K562 (cell line): ENCODE results near the gene SLC15A1. TPM values are rescaled to one million over a fixed set of nuclear protein-coding genes. Genes with fewer than 3 reads are reported as not detected.

Experiments
- ATAC-seq: fragments of 200-7000 bp; cut with Tn5 transposase; 3 replicates; pipeline ENCODE4 v1.9.1; 2020; ENCODE audit warnings: moderate library complexity
- BruUV-seq: library from RNA; stranded (reverse); fragments of 400-500 nt; replicated peaks from 2 replicates; lab custom pipeline; 2021; lab: Mats Ljungman, UMichigan
- CTCF ChIA-PET: fragments of 300-600 bp; formaldehyde crosslinking; extraction: SDS; loops from one replicate; lab custom pipeline; 2021; ENCODE audit warnings: low intra/inter-chr PET ratio; lab: Yijun Ruan, JAX
- POLR2A ChIA-PET: fragments of 300-600, 350-650 bp; sonication (Branson Sonifier 250); formaldehyde crosslinking; extraction: SDS; loops from one replicate; lab custom pipeline; 2021; ENCODE audit warnings: antibody characterized with exemption, inconsistent platforms; lab: Yijun Ruan, JAX
- DNase-seq, 4 experiments: peaks; one replicate each; pipeline versions ENCODE4 v3.0.0 to v3.0.0-alpha.2; 2011 to 2018; ENCODE audit warnings: low spot score in 3 of 4, mixed read lengths in 3 of 4; ENCODE audit errors: extremely low read depth in 1 of 4
- FAIRE-seq: peaks from 2 replicates; lab custom pipeline; 2011; peaks lifted over from hg19 to GRCh38; lab: Jason Lieb, UNC
- H2AFZ ChIP-seq: 2 replicates; pipeline ENCODE4 v1.6.0; 2011; ENCODE audit warnings: low read depth, low read length, control low read depth, inconsistent platforms
- H3K27ac ChIP-seq: fragments of 200-600 bp; 3 replicates; pipeline ENCODE4 v1.8.0; 2011; ENCODE audit warnings: low read depth, mild to moderate bottlenecking, control low read depth, inconsistent platforms, low read length, moderate library complexity, mixed read lengths; ENCODE audit errors: extremely low read depth
- H3K27me3 ChIP-seq, 2 experiments: fragments of 300-600 bp in 1 of 2; 2 replicates in 1 of 2; 3 replicates in 1 of 2; pipeline versions ENCODE4 v1.6.0 to v1.8.0; 2011; ENCODE audit warnings: inconsistent platforms in 2 of 2, low read length in 2 of 2, mild to moderate bottlenecking in 1 of 2, mixed read lengths in 1 of 2, moderate library complexity in 1 of 2; ENCODE audit not compliant: control insufficient read depth in 2 of 2, insufficient read depth in 2 of 2
- H3K36me3 ChIP-seq: fragments of 300-600 bp; 3 replicates; pipeline ENCODE4 v1.8.0; 2011; ENCODE audit warnings: mild to moderate bottlenecking, low read length, inconsistent platforms; ENCODE audit not compliant: control insufficient read depth, insufficient read depth
- H3K4me1 ChIP-seq, 2 experiments: fragments of 200-600 bp in 1 of 2; replicated peaks in 1 of 2; 2 replicates in 1 of 2; 3 replicates in 1 of 2; pipeline versions ENCODE4 v1.5.1 to v1.8.0; 2011; ENCODE audit warnings: inconsistent platforms in 2 of 2, low read length in 2 of 2, mild to moderate bottlenecking in 1 of 2, mixed read lengths in 1 of 2, moderate library complexity in 1 of 2; ENCODE audit not compliant: control insufficient read depth in 2 of 2, insufficient read depth in 2 of 2
- H3K4me2 ChIP-seq: 2 replicates; pipeline ENCODE4 v1.6.1; 2011; ENCODE audit warnings: low read length, control low read depth, inconsistent platforms, mixed read lengths; ENCODE audit not compliant: insufficient read depth
- H3K4me3 ChIP-seq: fragments of 200-600 bp; sonication (generic), shearing (Covaris generic); 2 replicates; pipeline ENCODE4 v1.5.1; 2016; ENCODE audit warnings: control low read depth, inconsistent platforms
- H3K79me2 ChIP-seq: fragments of 200-600 bp; 3 replicates; pipeline ENCODE4 v1.8.0; 2011; ENCODE audit warnings: low read length, inconsistent platforms; ENCODE audit not compliant: control insufficient read depth, insufficient read depth
- H3K9ac ChIP-seq, 2 experiments: 2 replicates each; pipeline versions ENCODE4 v1.6.0 to v1.6.1; 2011; ENCODE audit warnings: low read depth in 2 of 2, low read length in 2 of 2, control low read depth in 1 of 2, inconsistent platforms in 1 of 2, mild to moderate bottlenecking in 1 of 2, mixed read lengths in 1 of 2; ENCODE audit not compliant: insufficient read depth in 1 of 2
- H3K9me1 ChIP-seq: one replicate; pipeline ENCODE4 v1.6.0; 2011; ENCODE audit warnings: inconsistent platforms, mild to moderate bottlenecking, low read length, moderate library complexity; ENCODE audit not compliant: control insufficient read depth, insufficient read depth
- H3K9me3 ChIP-seq: replicated peaks from 2 replicates; pipeline ENCODE4 v1.5.1; 2011; ENCODE audit warnings: low read depth, low read length, inconsistent platforms; ENCODE audit not compliant: control insufficient read depth, insufficient read depth
- H4K20me1 ChIP-seq: replicated peaks from 2 replicates; pipeline ENCODE4 v1.6.1; 2011; ENCODE audit warnings: low read length, inconsistent platforms, mixed read lengths; ENCODE audit not compliant: control insufficient read depth, insufficient read depth
- ARID1B ChIP-seq: fragments of 450-650 bp; IDR thresholded peaks from 2 replicates; pipeline ENCODE4 v1.6.1; 2016; ENCODE audit warnings: antibody characterized with exemption, mild to moderate bottlenecking, inconsistent platforms
- CBFA2T3 ChIP-seq: fragments of 450-650 bp; IDR thresholded peaks from 2 replicates; pipeline ENCODE4 v1.6.1; 2017
- DPF2 ChIP-seq: fragments of 450-650 bp; IDR thresholded peaks from 2 replicates; pipeline ENCODE4 v1.6.1; 2016
- FOXJ3 ChIP-seq: sonication (generic); formaldehyde crosslinking; IDR thresholded peaks from 2 replicates; pipeline ENCODE4 v1.4.0; 2020; ENCODE audit warnings: mild to moderate bottlenecking, missing genetic modification reagents
- NEUROD1 ChIP-seq: fragments of 150-350 bp; IDR thresholded peaks from 2 replicates; pipeline ENCODE4 v1.6.1; 2014; ENCODE audit warnings: borderline replicate concordance, low read length, low read depth; ENCODE audit not compliant: partially characterized antibody
- RB1 ChIP-seq: fragments of 450-650 bp; IDR thresholded peaks from 2 replicates; pipeline ENCODE4 v1.6.1; 2017; ENCODE audit warnings: low read depth, mild to moderate bottlenecking
- RNF2 ChIP-seq: sonication (generic); IDR thresholded peaks from 2 replicates; pipeline ENCODE4 v1.6.1; 2016
- U2AF2 ChIP-seq: fragments of 200-400 bp; formaldehyde crosslinking; optimal IDR thresholded peaks from 2 replicates; pipeline ENCODE3; 2017; ENCODE audit warnings: low read depth, mild to moderate bottlenecking, low read length
- ZNF143 ChIP-seq: sonication (generic); formaldehyde crosslinking; IDR thresholded peaks from 2 replicates; pipeline ENCODE4 v1.9.0; 2022; ENCODE audit warnings: mild to moderate bottlenecking, missing genetic modification reagents
- ZNF232 ChIP-seq: sonication (generic); formaldehyde crosslinking; IDR thresholded peaks from 2 replicates; pipeline ENCODE4 v1.8.0; 2022; ENCODE audit warnings: mild to moderate bottlenecking, missing genetic modification reagents
- WGBS: fragments of 100-300 bp; shearing (Covaris generic); methylation state at CpG from one replicate; pipeline ENCODE4 v1.1.6; 2016; ENCODE audit warnings: low coverage, mixed read lengths; ENCODE audit not compliant: insufficient coverage; ENCODE audit errors: missing lambda C conversion rate; 5-methylcytosine and 5-hydroxymethylcytosine counted together
- in situ Hi-C: fragments of 300-500 bp; cut with MboI; formaldehyde crosslinking; loops from 4 replicates; pipeline ENCODE4 v1.15.0; 2018; ENCODE audit warnings: inconsistent platforms, mixed read lengths
- intact Hi-C: fragments of 100-400 bp; cut with micrococcal nuclease; formaldehyde crosslinking; loops from 2 replicates; pipeline ENCODE4 v1.14.2; 2022
- polyA plus RNA-seq, 8 experiments: library from polyadenylated mRNA; depleted of rRNA in 4 of 8; stranded (reverse) in 5 of 8; unstranded in 3 of 8; fragments of >200 nt; fragmentation: Nextera tagmentation in 2 of 8; fragmentation: Illumina TruSeq in 1 of 8; extraction: Ambion mirVana in 2 of 8; extraction: Trizol in 1 of 8; gene quantifications; 2 replicates each; pipeline versions ENCODE4 v1.2.1 to v1.2.3, GENCODE V29; 2011 to 2014; ENCODE audit warnings: inconsistent platforms in 1 of 8, missing spikeins in 1 of 8
- total RNA-seq, 7 experiments: library from RNA; depleted of rRNA in 6 of 7; stranded (reverse); fragments of >200 nt in 6 of 7; fragmentation: Illumina TruSeq in 2 of 7; extraction: Trizol in 2 of 7; gene quantifications; 2 replicates each; pipeline versions ENCODE4 v1.2.1 to v1.2.3, GENCODE V29; 2011 to 2021; ENCODE audit warnings: low replicate concordance in 1 of 7
- TF ChIP-seq, protein P1 (sequence below): fragments of 450-650 bp; IDR thresholded peaks from 2 replicates; pipeline ENCODE4 v1.6.1; 2017; ENCODE audit warnings: antibody characterized with exemption, mild to moderate bottlenecking

The SLC15A1 gene
- total and polyA plus RNA-seq, 9 of the 15 experiments (the other 6 are each of a cell fraction or from before 2014, with no cell fraction given): not detected

DNA sequence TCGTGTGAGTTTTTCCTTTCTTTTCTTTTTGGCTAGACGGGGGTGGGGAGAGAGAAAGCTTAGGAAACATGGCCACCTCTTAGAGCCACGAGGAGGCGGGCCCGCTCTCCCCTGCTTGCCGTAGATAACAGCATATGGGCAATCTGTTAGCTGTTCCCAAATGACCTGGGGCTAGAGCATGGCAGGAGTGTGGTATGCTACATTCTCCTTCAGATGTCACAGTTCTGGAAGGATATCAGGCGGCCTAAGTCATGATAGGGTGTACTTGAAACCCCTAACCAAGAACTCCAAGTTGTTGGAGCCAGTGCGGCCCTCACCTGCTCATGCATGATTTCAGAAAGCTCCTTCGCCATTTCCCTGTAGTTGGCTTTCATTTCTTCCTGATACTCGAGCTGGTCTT, 44.3 kb upstream of the SLC15A1 start:
- Histone ChIP-seq H3K79me2 (no peaks in the 10 kb centered on the region), H3K9ac (no peak overlapping the region), H3K36me3 (peaks cover 39% of the 10 kb centered on the region; the same call in 2 of the 3 replicates), H3K4me2 (0 out of 2 replicates have a peak overlapping the region, but pooled peaks have one; percentile 28), H3K27me3 (no peaks in the 10 kb centered on the region), H3K27ac (peak overlapping the region; percentile 45; the same call in 1 of the 3 replicates), H2AFZ (peak overlapping the region; percentile 62), H3K4me3 (no peak overlapping the region), H3K4me1 (peaks cover 4 to 14% of the 10 kb centered on the region in 2 experiments; a peak in 4 of 5 replicates), H3K9me3 (no peaks in the 10 kb centered on the region), H3K9me1 (no peaks in the 10 kb centered on the region), H4K20me1 (no peaks in the 10 kb centered on the region)
- FAIRE-seq: peak; percentile 90
- DNase-seq: peak; percentile 39 to 81 (median 63)
- ChIA-PET CTCF (no interaction called here), POLR2A (no interaction called here)
- in situ Hi-C loops: no loop called here
- 33% methylated on average over 3 of the region's 10 CpGs for WGBS
- no peak; the same call in none of the 3 replicates for ATAC-seq
- no TSS peak for BruUV-seq
- intact Hi-C loops: no loop called here
- TF ChIP-seq ZNF232: 0 out of 2 replicates have a peak, but pooled peaks have one; percentile 26
- TF ChIP-seq ARID1B: peak; percentile 79
- TF ChIP-seq NEUROD1: no peak
- TF ChIP-seq CBFA2T3: peak; percentile 88
- TF ChIP-seq FOXJ3: no peak
- TF ChIP-seq U2AF2: no peak
- TF ChIP-seq, protein P1, sequence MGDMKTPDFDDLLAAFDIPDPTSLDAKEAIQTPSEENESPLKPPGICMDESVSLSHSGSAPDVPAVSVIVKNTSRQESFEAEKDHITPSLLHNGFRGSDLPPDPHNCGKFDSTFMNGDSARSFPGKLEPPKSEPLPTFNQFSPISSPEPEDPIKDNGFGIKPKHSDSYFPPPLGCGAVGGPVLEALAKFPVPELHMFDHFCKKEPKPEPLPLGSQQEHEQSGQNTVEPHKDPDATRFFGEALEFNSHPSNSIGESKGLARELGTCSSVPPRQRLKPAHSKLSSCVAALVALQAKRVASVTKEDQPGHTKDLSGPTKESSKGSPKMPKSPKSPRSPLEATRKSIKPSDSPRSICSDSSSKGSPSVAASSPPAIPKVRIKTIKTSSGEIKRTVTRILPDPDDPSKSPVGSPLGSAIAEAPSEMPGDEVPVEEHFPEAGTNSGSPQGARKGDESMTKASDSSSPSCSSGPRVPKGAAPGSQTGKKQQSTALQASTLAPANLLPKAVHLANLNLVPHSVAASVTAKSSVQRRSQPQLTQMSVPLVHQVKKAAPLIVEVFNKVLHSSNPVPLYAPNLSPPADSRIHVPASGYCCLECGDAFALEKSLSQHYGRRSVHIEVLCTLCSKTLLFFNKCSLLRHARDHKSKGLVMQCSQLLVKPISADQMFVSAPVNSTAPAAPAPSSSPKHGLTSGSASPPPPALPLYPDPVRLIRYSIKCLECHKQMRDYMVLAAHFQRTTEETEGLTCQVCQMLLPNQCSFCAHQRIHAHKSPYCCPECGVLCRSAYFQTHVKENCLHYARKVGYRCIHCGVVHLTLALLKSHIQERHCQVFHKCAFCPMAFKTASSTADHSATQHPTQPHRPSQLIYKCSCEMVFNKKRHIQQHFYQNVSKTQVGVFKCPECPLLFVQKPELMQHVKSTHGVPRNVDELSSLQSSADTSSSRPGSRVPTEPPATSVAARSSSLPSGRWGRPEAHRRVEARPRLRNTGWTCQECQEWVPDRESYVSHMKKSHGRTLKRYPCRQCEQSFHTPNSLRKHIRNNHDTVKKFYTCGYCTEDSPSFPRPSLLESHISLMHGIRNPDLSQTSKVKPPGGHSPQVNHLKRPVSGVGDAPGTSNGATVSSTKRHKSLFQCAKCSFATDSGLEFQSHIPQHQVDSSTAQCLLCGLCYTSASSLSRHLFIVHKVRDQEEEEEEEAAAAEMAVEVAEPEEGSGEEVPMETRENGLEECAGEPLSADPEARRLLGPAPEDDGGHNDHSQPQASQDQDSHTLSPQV: peak; percentile 86
- peak; percentile 58 for TF ChIP-seq DPF2
- TF ChIP-seq ZNF143 (CRISPR knock-in tag): no peak
- TF ChIP-seq RB1: 0 out of 2 replicates have a peak, but pooled peaks have one; percentile 26
- TF ChIP-seq RNF2: peak; percentile 54; the same call in 1 of the 2 replicates
